Fibroblast of villous mesenchyme (primary cell): ENCODE measurements around the gene C1orf21. TPM values are rescaled to one million over a fixed set of nuclear protein-coding genes. Genes with fewer than 3 reads are reported as not detected.

ENCODE experiments used
- DNase-seq: peaks from one replicate; pipeline ENCODE4 v3.0.0-alpha.2; 2010; ENCODE audit warnings: low read depth
- H3K4me3 ChIP-seq: 2 replicates; pipeline ENCODE4 v1.5.1; 2011; ENCODE audit warnings: low read depth, mild to moderate bottlenecking, low read length
- CTCF ChIP-seq: IDR thresholded peaks from 2 replicates; pipeline ENCODE4 v1.5.1; 2012; ENCODE audit warnings: low read depth, mild to moderate bottlenecking, low read length; ENCODE audit not compliant: insufficient read depth
- total RNA-seq: library from RNA; depleted of rRNA; stranded (reverse); fragments of >200 nt; gene quantifications from 2 replicates; pipeline ENCODE4 v1.2.3, GENCODE V29; 2012

Gene C1orf21
- total RNA-seq, 1 donor: 3.5 TPM

- TF ChIP-seq CTCF: no peak
- DNase-seq: peak; percentile 56
- H3K4me3 ChIP-seq: no peak overlapping the region
These were observed 18.5 kb upstream of the C1orf21 start for GRCh38 chr1:184368354-184368753.

GRCh38 chr1:184370850-184371249 lies 16.0 kb upstream of the C1orf21 start:
- DNase-seq: no peak
- H3K4me3 ChIP-seq: no peak overlapping the region
- no peak for TF ChIP-seq CTCF

- no peak for DNase-seq
- TF ChIP-seq CTCF: no peak
- H3K4me3 ChIP-seq: no peak overlapping the region
These were observed 13.7 kb upstream of the C1orf21 start for GRCh38 chr1:184373155-184373554.

GRCh38 chr1:184376369-184376768 lies 10.5 kb upstream of the C1orf21 start:
- TF ChIP-seq CTCF: no peak
- DNase-seq: no peak
- H3K4me3 ChIP-seq: no peak overlapping the region

GRCh38 chr1:184379111-184379752 lies 7.6 kb upstream of the C1orf21 start:
- no peak overlapping the region for H3K4me3 ChIP-seq
- no peak for DNase-seq
- peak; percentile 36 for TF ChIP-seq CTCF

GRCh38 chr1:184380468-184380867 lies 6.4 kb upstream of the C1orf21 start:
- no peak for DNase-seq
- no peak for TF ChIP-seq CTCF

GRCh38 chr1:184383772-184384323 lies 3.0 kb upstream of the C1orf21 start:
- H3K4me3 ChIP-seq: no peak overlapping the region
- no peak for DNase-seq
- TF ChIP-seq CTCF: no peak

More at GRCh38 chr1:184380468-184380867, 6.4 kb upstream of the C1orf21 start:
- H3K4me3 ChIP-seq: no peak overlapping the region
